Peyer's patch (tissue), 4 donors: Measurements from ENCODE around the gene MEGF10. TPM values are rescaled to one million over a fixed set of nuclear protein-coding genes. Genes with fewer than 3 reads are reported as not detected.

Source experiments
- DNase-seq, 3 donors: peaks; one replicate each; pipeline ENCODE4 v3.0.0-alpha.2; 2017 to 2019
- H3K27ac ChIP-seq, 4 donors: fragments of 200-600 bp; sonication (generic); one replicate each; pipeline ENCODE4 v1.5.1; 2016 to 2019
- H3K27me3 ChIP-seq, 2 donors: fragments of 200-600 bp; sonication (generic); one replicate each; pipeline ENCODE4 v1.5.1; 2019
- H3K36me3 ChIP-seq, 3 donors: fragments of 200-600 bp; sonication (generic); one replicate each; pipeline ENCODE4 v1.5.1; 2016 to 2019
- H3K4me1 ChIP-seq, 4 donors: fragments of 200-600 bp; sonication (generic); one replicate each; pipeline ENCODE4 v1.5.1; 2016 to 2019
- H3K4me3 ChIP-seq, 4 donors: fragments of 200-600 bp; sonication (generic); 1 replicate in 3 of 4; 2 replicates in 1 of 4; pipeline ENCODE4 v1.5.1; 2016 to 2019; ENCODE audit warnings: mild to moderate bottlenecking in 1 of 4
- H3K9me3 ChIP-seq, 4 donors: fragments of 200-600 bp; sonication (generic); one replicate each; pipeline ENCODE4 v1.5.1; 2016 to 2019; ENCODE audit warnings: mild to moderate bottlenecking in 1 of 4
- POLR2A ChIP-seq, 2 donors: fragments of 450-650 bp; IDR thresholded peaks; one replicate each; pipeline ENCODE4 v1.5.1; 2017; ENCODE audit warnings: antibody characterized with exemption in 2 of 2, mild to moderate bottlenecking in 2 of 2, moderate library complexity in 2 of 2
- small RNA-seq, 2 donors: library from RNA; depleted of rRNA; stranded (forward); fragments of <200 nt; gene quantifications; one replicate each; pipeline ENCODE3, GENCODE V24; 2016
- total RNA-seq, 4 donors: library from RNA; depleted of rRNA; stranded (reverse); fragments of >200 nt; gene quantifications; one replicate each; pipeline ENCODE4 v1.1.0, GENCODE V29; 2016
- TF ChIP-seq, protein P1 (sequence below), 6 experiments: fragments of 450-650 bp in 4 of 6; fragments of 200-600 bp in 2 of 6; sonication (generic) in 1 of 6; IDR thresholded peaks; one replicate each; pipeline ENCODE4 v1.5.1; 2017 to 2019; ENCODE audit warnings: antibody characterized with exemption in 6 of 6, mild to moderate bottlenecking in 3 of 6, moderate library complexity in 1 of 6

Gene MEGF10
- total RNA-seq, 4 donors from 2014 or later, result 0.13 to 2.5 (median 0.19) TPM; not detected in 1

DNA sequence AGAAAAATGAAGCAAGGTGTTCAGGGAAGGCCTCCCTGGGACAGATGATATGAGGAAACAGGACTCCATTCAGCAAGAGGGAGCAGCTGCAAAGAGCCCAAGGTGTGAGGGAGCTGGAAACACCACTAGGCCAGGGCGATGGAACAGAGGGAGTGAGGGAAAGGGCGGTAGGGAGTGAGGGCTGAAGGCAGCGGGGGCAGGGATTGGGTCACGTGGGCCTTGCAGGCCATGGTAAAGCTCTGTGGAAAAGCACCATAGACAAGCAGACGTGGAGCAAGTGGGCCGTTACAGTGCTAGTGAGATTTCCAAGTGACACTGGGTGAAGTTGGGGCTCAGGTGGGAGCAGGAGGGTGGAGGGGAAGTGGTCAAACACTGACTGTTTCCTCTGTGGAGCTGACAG is 216.0 kb downstream of the MEGF10 start:
- H3K4me1 ChIP-seq, result no peaks in the 10 kb centered on the region
- no peak overlapping the region for H3K27ac ChIP-seq
- TF ChIP-seq POLR2A (IDR thresholded peaks at IDR 0.05), result no peak
- TF ChIP-seq, protein P1, sequence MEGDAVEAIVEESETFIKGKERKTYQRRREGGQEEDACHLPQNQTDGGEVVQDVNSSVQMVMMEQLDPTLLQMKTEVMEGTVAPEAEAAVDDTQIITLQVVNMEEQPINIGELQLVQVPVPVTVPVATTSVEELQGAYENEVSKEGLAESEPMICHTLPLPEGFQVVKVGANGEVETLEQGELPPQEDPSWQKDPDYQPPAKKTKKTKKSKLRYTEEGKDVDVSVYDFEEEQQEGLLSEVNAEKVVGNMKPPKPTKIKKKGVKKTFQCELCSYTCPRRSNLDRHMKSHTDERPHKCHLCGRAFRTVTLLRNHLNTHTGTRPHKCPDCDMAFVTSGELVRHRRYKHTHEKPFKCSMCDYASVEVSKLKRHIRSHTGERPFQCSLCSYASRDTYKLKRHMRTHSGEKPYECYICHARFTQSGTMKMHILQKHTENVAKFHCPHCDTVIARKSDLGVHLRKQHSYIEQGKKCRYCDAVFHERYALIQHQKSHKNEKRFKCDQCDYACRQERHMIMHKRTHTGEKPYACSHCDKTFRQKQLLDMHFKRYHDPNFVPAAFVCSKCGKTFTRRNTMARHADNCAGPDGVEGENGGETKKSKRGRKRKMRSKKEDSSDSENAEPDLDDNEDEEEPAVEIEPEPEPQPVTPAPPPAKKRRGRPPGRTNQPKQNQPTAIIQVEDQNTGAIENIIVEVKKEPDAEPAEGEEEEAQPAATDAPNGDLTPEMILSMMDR (IDR thresholded peaks at IDR 0.05), result no peak

DNA sequence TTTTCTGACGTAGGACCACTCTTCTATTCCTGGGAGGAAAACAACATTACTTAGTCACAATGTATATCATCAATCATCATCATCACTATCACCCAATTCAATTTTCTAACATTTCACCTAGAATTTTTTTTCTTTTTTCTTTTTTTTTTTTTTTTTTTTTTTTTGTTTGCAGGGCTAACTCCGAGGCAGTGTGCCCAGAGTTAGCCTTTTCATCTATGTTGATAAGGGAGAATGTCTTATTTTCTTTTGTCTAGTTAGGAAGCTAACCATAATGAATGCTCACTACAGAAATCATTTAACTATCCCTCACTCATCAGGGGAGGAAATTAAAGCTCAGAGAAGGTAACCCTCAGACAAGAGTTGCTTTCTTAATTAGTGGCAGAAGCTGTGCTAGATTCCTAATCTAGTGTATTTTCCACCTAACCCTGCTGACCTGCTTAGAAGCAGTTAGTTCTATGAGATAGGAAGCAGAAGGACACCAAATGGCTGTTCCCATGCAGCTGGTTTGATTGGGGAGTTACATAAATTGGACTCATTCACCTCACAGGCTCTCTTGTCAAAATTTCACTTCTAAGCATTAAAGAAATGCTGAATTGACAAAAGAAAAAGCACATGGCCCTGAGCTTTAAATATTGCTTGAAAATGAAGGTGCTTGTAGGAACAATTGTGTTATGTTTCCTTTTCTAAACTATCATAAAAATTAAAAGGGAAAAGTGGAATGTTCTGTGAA is 218.2 kb downstream of the MEGF10 start:
- Histone ChIP-seq H3K4me3 (no peak overlapping the region), H3K27ac (no peak overlapping the region), H3K4me1 (no peaks in the 10 kb centered on the region), H3K36me3 (no peaks in the 10 kb centered on the region), H3K27me3 (no peaks in the 10 kb centered on the region), H3K9me3 (no peaks in the 10 kb centered on the region)
- TF ChIP-seq POLR2A (IDR thresholded peaks at IDR 0.05), result no peak
- TF ChIP-seq, protein P1 (IDR thresholded peaks at IDR 0.05), result no peak
- DNase-seq, result no peak

More for the DNA sequence above, 216.0 kb downstream of the MEGF10 start:
- H3K9me3 ChIP-seq, result no peaks in the 10 kb centered on the region
- H3K27me3 ChIP-seq, result no peaks in the 10 kb centered on the region
- H3K36me3 ChIP-seq, result no peaks in the 10 kb centered on the region
- no peak for DNase-seq
- H3K4me3 ChIP-seq, result no peak overlapping the region

Small RNA genes within 50 kb of the gene (small RNA-seq; reads per million reads assigned to genes)
- 0 reads per million in 2 donors for gene AC010424.1

Other genes with a start within 250 kb of the MEGF10 start
- gene C5orf63, start 217.3 kb upstream of the MEGF10 start, total RNA-seq, result 10 to 100 TPM in 2 of 4 donors, 1 to 10 TPM in 2; 1.7 to 12.1 (median 9.4) TPM
- gene PRRC1, start 226.8 kb downstream of the MEGF10 start, total RNA-seq, result 10 to 100 TPM; 34.1 to 60.9 (median 46.3) TPM